GM21825 (cell line): ENCODE measurements around the gene TRIP4.

ENCODE experiments used
- ATAC-seq: cut with Tn5 transposase; IDR thresholded peaks from one replicate; pipeline ENCODE4 v1.9.1; 2021; ENCODE audit warnings: mild to moderate bottlenecking, moderate library complexity; ENCODE audit not compliant: unreplicated experiment

The TRIP4 gene

GRCh38 chr15:64443747-64444621 lies 56.3 kb downstream of the TRIP4 start:
- ATAC-seq, result peak; percentile 46

- ATAC-seq, result no peak
These were observed 57.2 kb downstream of the TRIP4 start for GRCh38 chr15:64444836-64445235.

GRCh38 chr15:64447536-64448315 lies 60.1 kb downstream of the TRIP4 start:
- ATAC-seq, result no peak

GRCh38 chr15:64452988-64453688 lies 65.5 kb downstream of the TRIP4 start:
- ATAC-seq, result no peak

- no peak for ATAC-seq
These were observed 66.0 kb downstream of the TRIP4 start for GRCh38 chr15:64453689-64454037.

GRCh38 chr15:64454282-64454681 lies 66.6 kb downstream of the TRIP4 start:
- no peak for ATAC-seq

GRCh38 chr15:64455961-64456371 lies 68.3 kb downstream of the TRIP4 start:
- no peak for ATAC-seq

- no peak for ATAC-seq
These were observed 69.0 kb downstream of the TRIP4 start for GRCh38 chr15:64456634-64457108.

GRCh38 chr15:64459066-64459781 lies 71.6 kb downstream of the TRIP4 start:
- no peak for ATAC-seq

- peak; percentile 53 for ATAC-seq
These were observed 72.6 kb downstream of the TRIP4 start, which contains the start of gene ZNF609 for GRCh38 chr15:64460206-64460723. Gene ZNF609, plus strand, starts transcription at chr15:64460578. Its CDS starts 38,842 bp downstream, at chr15:64499420.

- peak; percentile 20 for ATAC-seq
These were observed 73.4 kb downstream of the TRIP4 start for GRCh38 chr15:64460724-64461720.

- ATAC-seq, result no peak
These were observed 74.1 kb downstream of the TRIP4 start for GRCh38 chr15:64461721-64462162.

GRCh38 chr15:64462492-64462891 lies 74.9 kb downstream of the TRIP4 start:
- no peak for ATAC-seq

GRCh38 chr15:64464276-64465005 lies 76.8 kb downstream of the TRIP4 start:
- no peak for ATAC-seq

GRCh38 chr15:64466408-64467141 lies 78.9 kb downstream of the TRIP4 start:
- ATAC-seq, result no peak

- no peak for ATAC-seq
These were observed 84.5 kb downstream of the TRIP4 start for GRCh38 chr15:64472161-64472560.

GRCh38 chr15:64474846-64475245 lies 87.2 kb downstream of the TRIP4 start:
- no peak for ATAC-seq

GRCh38 chr15:64476550-64476949 lies 88.9 kb downstream of the TRIP4 start:
- ATAC-seq, result no peak
